Upper lobe of left lung (tissue), 4 donors: Measurements from ENCODE around the gene RAET1L.
"Not testable (repeated sequence)": the region's sequence is repeated elsewhere in the genome, so short reads cannot be mapped to it uniquely, and the experiment has no call there.

ENCODE experiments used
- CTCF ChIP-seq, 6 experiments: fragments of 450-650 bp in 4 of 6; fragments of 200-600 bp in 2 of 6; sonication (generic) in 2 of 6; IDR thresholded peaks; one replicate each; pipeline ENCODE4 v1.5.1; 2016 to 2019; ENCODE audit warnings: antibody characterized with exemption in 6 of 6
- EP300 ChIP-seq, 4 donors: sonication (generic); formaldehyde crosslinking; IDR thresholded peaks; one replicate each; pipeline ENCODE4 v1.5.1; 2017; ENCODE audit warnings: antibody characterized with exemption in 4 of 4, control low read depth in 2 of 4
- POLR2A ChIP-seq, 4 donors: fragments of 450-650 bp; IDR thresholded peaks; one replicate each; pipeline ENCODE4 v1.5.1; 2016 to 2017; ENCODE audit warnings: antibody characterized with exemption in 4 of 4, mild to moderate bottlenecking in 2 of 4
- POLR2AphosphoS5 ChIP-seq, 2 donors: sonication (generic); formaldehyde crosslinking; IDR thresholded peaks; one replicate each; pipeline ENCODE4 v1.5.1; 2017; ENCODE audit warnings: antibody characterized with exemption in 2 of 2

DNA sequence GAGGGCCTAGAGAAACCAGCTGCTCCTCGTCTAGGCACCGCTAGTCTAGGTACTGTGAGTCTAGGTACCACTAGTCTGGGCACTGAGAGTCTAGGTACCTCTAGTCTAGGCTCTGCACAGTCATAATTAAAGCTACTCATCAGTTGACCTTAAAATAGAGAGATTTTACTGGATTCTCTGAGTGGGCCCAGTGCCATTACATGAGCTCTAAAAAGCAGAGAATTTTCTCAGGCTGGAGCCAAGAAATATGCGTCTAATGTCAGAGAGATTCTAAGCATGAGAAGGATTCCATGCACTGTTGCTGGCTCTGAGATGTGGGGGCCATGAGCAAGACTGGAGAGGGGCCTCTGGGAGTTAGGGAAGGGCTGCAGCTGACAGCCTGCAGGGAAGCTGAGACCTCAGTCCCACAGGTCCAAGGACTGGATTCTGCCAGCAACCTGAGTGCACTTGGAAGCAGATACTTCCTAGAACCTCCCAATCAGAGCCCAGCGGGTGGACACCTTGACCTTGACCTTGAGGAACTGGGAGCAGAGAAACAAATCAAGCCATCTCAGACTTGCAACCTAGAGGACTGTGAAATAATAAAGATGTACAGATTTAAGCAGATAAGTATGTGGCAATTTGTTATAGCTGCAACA is 49.2 kb upstream of the RAET1L start:
- TF ChIP-seq EP300, CTCF, POLR2A, POLR2AphosphoS5 (IDR thresholded peaks at IDR 0.05): not testable (repeated sequence)
